HL-60/S4 (cell line): ENCODE data around the gene ZDHHC6.
"Not testable (repeated sequence)": the region's sequence is repeated elsewhere in the genome, so short reads cannot be mapped to it uniquely, and the experiment has no call there.

ENCODE experiments used
- in situ Hi-C: fragments of 300-500 bp; cut with MboI; formaldehyde crosslinking; loops from 2 replicates; pipeline ENCODE4 v1.14.3; 2022; ENCODE audit warnings: low sequenced_read_pairs

Gene ZDHHC6

GRCh38 chr10:112446055-112446854 lies 459 bp downstream of the ZDHHC6 start:
- in situ Hi-C loops, result no loop called here

GRCh38 chr10:112442063-112442462 lies 4.7 kb downstream of the ZDHHC6 start:
- in situ Hi-C loops, result no loop called here

DNA sequence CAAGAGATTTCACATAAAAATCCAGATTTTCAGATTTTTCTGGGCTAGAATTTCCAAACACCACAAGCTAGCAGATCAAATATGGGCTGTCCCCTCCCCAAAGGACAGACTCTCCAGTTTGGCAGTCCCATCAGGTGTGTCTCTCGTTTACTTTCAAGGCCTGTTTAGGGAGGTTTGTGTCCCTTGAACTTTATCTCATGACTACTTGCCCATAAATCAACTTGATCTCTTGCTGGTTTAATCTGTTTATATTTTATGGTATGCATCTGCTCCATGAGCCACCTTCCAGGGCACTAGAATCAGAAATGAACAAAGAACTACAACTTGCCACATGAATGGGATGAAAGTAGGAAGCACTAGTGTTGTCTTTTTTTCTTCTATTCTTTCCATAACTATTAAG lies 5.2 kb downstream of the ZDHHC6 start:
- in situ Hi-C loops, result no loop called here

- in situ Hi-C loops, result no loop called here
These were observed 8.4 kb downstream of the ZDHHC6 start for GRCh38 chr10:112438356-112438755.

DNA sequence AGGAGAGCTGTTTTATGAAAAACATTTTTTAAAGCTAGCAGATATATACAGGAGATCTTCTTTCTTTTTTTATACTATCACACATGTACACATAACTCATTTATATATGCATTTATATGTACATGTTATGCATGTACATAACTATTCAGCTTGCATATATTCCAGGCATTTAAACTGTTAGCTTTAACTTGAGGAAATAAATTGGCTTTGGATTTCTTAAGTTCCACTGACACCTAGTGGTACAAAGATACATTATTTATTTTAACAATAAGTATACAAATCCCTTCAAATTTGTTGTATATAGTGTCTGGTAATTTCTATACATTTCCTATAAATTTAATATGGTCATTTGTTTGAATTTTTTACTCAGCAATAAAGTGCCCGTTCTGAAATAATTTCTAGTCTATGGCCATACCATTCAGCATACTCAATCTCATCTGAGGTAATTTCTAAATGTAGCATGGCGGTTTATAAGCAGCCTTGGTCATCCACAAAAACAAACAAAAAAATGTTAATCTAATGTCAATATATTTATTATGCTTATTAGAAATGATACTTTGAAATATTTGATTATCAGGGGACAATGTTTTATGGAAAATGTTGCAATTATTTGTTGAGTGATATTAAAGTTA lies 11.6 kb downstream of the ZDHHC6 start:
- in situ Hi-C loops, result no loop called here

DNA sequence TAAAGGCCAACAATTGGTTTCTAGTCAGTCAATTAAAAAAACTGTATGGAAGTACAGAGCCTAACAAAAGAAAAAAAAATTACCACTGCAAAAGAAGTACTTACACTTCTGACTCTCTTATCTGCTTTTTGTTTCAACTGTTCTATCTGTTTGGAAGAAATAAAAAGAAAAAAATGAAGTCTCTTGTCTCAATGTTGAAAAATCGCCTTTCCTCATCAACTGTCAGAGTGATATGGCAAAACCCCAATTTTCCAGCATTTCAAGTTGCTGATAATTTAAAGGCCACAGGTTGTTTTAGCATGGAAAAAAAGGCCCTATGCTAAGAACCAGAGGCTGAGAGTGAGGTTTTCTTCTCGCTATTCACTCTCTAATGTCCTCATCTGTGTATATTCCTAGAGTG lies 13.6 kb downstream of the ZDHHC6 start:
- in situ Hi-C loops, result no loop called here

- in situ Hi-C loops, result no loop called here
These were observed 17.0 kb downstream of the ZDHHC6 start for GRCh38 chr10:112429654-112430230.

- in situ Hi-C loops, result no loop called here
These were observed 17.6 kb downstream of the ZDHHC6 start for GRCh38 chr10:112429147-112429546.

DNA sequence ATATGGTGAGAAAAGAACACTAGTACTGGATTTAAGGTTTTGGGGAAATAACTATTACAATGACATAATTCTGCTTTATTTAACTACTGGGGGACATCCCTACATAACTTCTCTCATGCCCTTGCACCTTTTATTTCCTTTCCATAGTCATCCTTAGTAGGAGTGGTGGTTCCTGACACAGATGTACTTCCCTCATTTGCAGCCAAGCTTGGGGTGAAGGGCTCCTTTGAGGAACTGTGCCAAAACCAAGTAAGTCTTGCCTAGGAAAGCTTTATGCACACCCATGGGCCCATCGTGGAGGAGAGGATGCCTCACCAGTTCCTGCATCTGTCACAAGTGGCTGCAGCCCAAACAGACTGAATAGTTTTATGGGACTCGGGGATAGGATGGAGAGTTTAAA lies 20.6 kb downstream of the ZDHHC6 start:
- in situ Hi-C loops, result no loop called here

DNA sequence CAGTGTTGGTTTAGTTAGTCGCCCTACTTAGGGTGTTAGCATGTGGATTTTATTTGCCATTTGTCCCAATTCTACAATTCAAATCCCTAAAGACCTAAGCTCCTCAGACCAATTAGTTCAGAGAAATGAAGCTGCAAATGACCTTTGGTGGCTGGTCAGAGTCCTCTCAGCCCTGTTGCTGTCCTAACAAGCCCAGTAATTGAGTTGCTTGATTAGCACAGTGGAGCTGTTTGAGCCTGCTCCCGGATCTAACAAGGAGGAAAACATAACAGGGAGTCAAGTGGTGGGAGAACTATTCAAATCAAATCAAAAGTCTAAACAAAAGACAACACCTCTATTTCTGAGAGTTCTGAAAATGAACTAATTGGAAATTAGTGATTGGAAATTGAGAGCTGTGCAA lies 22.1 kb downstream of the ZDHHC6 start:
- in situ Hi-C loops, result no loop called here

GRCh38 chr10:112421731-112422130 lies 25.0 kb downstream of the ZDHHC6 start:
- in situ Hi-C loops, result no loop called here

DNA sequence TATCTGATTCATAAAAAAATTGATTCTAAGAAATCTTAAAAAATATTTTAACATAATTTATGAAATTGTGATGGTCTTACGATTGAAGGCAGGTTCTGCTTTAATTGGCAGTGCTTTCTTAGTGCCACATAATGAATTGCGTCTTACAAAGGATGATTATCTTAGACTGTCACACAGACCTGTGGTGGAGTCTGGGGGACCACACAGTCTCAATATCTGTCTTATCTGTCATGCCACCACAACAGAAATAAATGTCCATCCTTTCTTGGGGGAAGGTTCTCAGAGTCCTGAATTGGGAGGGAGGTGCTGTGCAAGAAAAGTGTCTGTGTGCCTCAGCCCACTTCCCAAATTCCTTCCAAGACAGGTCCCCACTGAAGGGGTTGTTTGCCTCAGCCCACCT lies 34.0 kb downstream of the ZDHHC6 start:
- in situ Hi-C loops, result no loop called here

DNA sequence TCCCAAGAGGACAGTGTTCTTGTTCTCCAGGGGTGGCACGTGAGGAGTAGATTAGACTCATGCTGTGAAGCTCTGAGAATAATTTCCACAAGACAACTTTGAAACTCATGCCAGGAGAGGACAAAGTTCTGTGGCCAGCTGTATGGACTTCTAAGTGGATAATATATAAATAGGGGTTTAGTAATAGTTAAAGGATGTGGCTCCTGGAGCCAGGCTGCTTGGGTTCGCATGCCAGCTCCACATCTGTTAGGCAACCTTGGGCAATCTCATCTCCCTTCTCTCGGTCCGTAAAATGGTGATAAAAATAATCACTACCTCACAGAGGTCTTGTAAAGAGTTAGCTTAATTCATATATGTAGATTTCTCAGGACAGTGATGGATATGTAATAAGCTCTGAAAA lies 37.0 kb downstream of the ZDHHC6 start:
- in situ Hi-C loops, result no loop called here

GRCh38 chr10:112409299-112409698 lies 37.4 kb downstream of the ZDHHC6 start:
- in situ Hi-C loops, result no loop called here

GRCh38 chr10:112407696-112408095 lies 39.0 kb downstream of the ZDHHC6 start:
- in situ Hi-C loops, result no loop called here

DNA sequence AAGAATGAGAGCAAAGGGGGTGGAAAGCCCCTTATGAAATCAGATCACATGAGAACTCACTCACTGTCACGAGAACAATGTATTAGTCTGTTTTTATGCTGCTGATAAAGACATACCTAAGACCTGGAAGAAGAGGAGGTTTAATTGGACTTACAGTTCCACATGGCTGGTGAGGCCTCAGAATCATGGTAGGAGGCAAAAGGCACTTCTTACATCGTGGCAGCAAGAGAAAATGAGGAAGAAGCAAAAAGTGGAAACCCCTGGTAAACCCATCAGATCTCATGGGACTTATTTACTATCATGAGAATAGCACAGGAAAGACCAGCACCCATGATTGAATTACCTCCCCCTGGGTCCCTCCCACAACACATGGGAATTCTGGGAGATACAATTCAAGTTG lies 39.9 kb downstream of the ZDHHC6 start:
- in situ Hi-C loops, result not testable (repeated sequence)

- in situ Hi-C loops, result no loop called here
These were observed 42.1 kb downstream of the ZDHHC6 start for GRCh38 chr10:112404617-112405016.

GRCh38 chr10:112402917-112403316 lies 43.8 kb downstream of the ZDHHC6 start:
- in situ Hi-C loops, result no loop called here

- in situ Hi-C loops, result no loop called here
These were observed 49.1 kb downstream of the ZDHHC6 start for GRCh38 chr10:112397592-112397991.

GRCh38 chr10:112395809-112396530 lies 50.7 kb downstream of the ZDHHC6 start:
- in situ Hi-C loops, result no loop called here

GRCh38 chr10:112394475-112394875 lies 52.2 kb downstream of the ZDHHC6 start:
- in situ Hi-C loops, result no loop called here

GRCh38 chr10:112393827-112394226 lies 52.9 kb downstream of the ZDHHC6 start:
- in situ Hi-C loops, result no loop called here
